HepG2 (cell line): ENCODE measurements around the gene ZFP36L2. TPM values are rescaled to one million over a fixed set of nuclear protein-coding genes. Genes with fewer than 3 reads are reported as not detected.

Experiments
- BORCS8-MEF2B ChIP-seq: sonication (generic); formaldehyde crosslinking; IDR thresholded peaks from 2 replicates; pipeline ENCODE4 v1.8.0; 2022; ENCODE audit warnings: mild to moderate bottlenecking, missing genetic modification reagents
- EHMT2 ChIP-seq: fragments of 200-600 bp; sonication (generic); IDR thresholded peaks from 2 replicates; pipeline ENCODE4 v1.7.0; 2017; ENCODE audit warnings: antibody characterized with exemption, low read depth, low read length, borderline replicate concordance
- GMEB1 ChIP-seq: sonication (generic); formaldehyde crosslinking; IDR thresholded peaks from 2 replicates; pipeline ENCODE4 v1.5.1; 2020; ENCODE audit warnings: missing genetic modification reagents, mild to moderate bottlenecking, borderline replicate concordance
- HMGA1 ChIP-seq: sonication (generic); formaldehyde crosslinking; conservative IDR thresholded peaks from 2 replicates; pipeline ENCODE4 v1.4.0; 2020; ENCODE audit warnings: missing genetic modification reagents
- HNF4A ChIP-seq: sonication (generic); formaldehyde crosslinking; IDR thresholded peaks from 2 replicates; pipeline ENCODE4 v1.4.0; 2020; ENCODE audit warnings: missing genetic modification reagents
- NR0B2 ChIP-seq: sonication (generic); formaldehyde crosslinking; IDR thresholded peaks from 2 replicates; pipeline ENCODE4 v1.4.0; 2020; ENCODE audit warnings: mild to moderate bottlenecking, missing genetic modification reagents
- PAF1 ChIP-seq: IDR thresholded peaks from 2 replicates; pipeline ENCODE4 v1.6.1; 2016; ENCODE audit warnings: missing genetic modification reagents, missing compliant biosample characterization
- REXO4 ChIP-seq: sonication (generic); formaldehyde crosslinking; IDR thresholded peaks from 2 replicates; pipeline ENCODE4 v1.8.0; 2022; ENCODE audit warnings: missing genetic modification reagents, mild to moderate bottlenecking, borderline replicate concordance
- TCF7L2 ChIP-seq: IDR thresholded peaks from 2 replicates; pipeline ENCODE4 v1.6.1; 2011; ENCODE audit warnings: mild to moderate bottlenecking, low read depth, low read length, moderate library complexity
- THAP9 ChIP-seq: sonication (generic); formaldehyde crosslinking; IDR thresholded peaks from 2 replicates; pipeline ENCODE4; 2020; ENCODE audit warnings: missing genetic modification reagents, mild to moderate bottlenecking, borderline replicate concordance
- polyA plus RNA-seq, 8 experiments: library from polyadenylated mRNA; depleted of rRNA in 3 of 8; stranded (reverse) in 7 of 8; unstranded in 1 of 8; fragments of >200 nt; fragmentation: Illumina TruSeq in 4 of 8; extraction: Trizol in 4 of 8; gene quantifications; 2 replicates each; pipeline versions ENCODE4 v1.2.1 to v1.2.3, GENCODE V29; 2011 to 2016; ENCODE audit warnings: low read depth in 4 of 8, missing spikeins in 1 of 8, mixed read lengths in 1 of 8; ENCODE audit not compliant: insufficient read depth in 1 of 8
- total RNA-seq, 5 experiments: library from RNA; depleted of rRNA; stranded (reverse); fragments of >200 nt; fragmentation: Illumina TruSeq; extraction: Trizol; gene quantifications; 2 replicates each; pipeline ENCODE4 v1.2.3, GENCODE V29; 2016; ENCODE audit warnings: low read depth in 1 of 5
- TF ChIP-seq, protein P1 (sequence below): sonication (generic); formaldehyde crosslinking; IDR thresholded peaks from 2 replicates; pipeline ENCODE4 v1.4.0; 2020; ENCODE audit warnings: missing genetic modification reagents, borderline replicate concordance
- TF ChIP-seq, protein P2 (sequence below): sonication (generic); formaldehyde crosslinking; IDR thresholded peaks from 2 replicates; pipeline ENCODE4 v1.8.1; 2022; ENCODE audit warnings: low read depth, mild to moderate bottlenecking, missing genetic modification reagents
- TF ChIP-seq, protein P3 (sequence below): sonication (generic); formaldehyde crosslinking; IDR thresholded peaks from 2 replicates; pipeline ENCODE4 v1.5.0; 2020; ENCODE audit warnings: missing genetic modification reagents
- TF ChIP-seq, protein P4 (sequence below): sonication (generic); formaldehyde crosslinking; IDR thresholded peaks from 2 replicates; pipeline ENCODE4 v1.5.0; 2020; ENCODE audit warnings: missing genetic modification reagents

Gene ZFP36L2
- total and polyA plus RNA-seq, 2 of the 13 experiments (the other 11 are each of a cell fraction or from before 2014, with no cell fraction given): 11.2 to 21.8 TPM

DNA sequence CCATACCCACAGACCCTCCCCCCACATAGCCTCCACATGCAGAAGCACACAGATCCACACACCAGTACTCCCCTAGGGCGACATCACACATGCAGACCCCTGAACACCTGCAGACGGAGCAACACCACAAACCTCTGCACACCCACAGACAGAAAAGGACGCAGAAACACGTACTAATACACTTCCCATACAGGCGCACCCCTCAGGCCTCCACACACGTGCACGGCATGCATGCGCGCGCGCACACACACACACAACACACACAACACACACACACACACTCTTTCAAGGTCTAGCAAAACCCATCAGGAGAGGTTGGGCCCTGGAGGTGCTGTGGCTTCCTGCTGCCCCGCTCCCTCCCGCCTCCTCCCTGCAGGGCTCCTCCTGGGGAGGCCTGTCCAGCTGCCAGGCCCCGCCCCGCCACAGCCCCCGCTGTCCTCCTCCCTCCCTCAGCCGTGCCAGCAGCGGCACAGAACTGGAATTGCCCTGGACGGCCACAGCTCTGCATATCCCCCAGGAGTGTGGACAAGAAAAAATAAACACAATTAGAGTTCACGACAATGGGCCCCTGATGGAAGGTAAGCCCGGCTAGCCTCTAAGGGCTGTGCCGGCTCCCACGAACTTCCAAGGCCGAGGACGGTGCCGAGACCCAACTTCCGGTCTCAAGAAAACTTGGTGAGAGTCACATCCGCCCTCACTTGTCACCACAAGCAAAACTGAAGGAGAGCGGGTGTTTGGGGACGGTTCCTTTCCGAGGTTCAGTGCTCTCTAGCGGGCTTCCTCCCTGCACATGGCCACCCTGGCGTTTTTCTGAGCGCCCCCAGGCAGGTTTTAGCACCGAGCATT, 6.8 kb downstream of the ZFP36L2 start (continued):
- TF ChIP-seq THAP9 (CRISPR knock-in tag) (no peak; the same call in 1 of the 2 replicates), BORCS8-MEF2B (CRISPR knock-in tag) (no peak; the same call in none of the 2 replicates), TCF7L2 (no peak), GMEB1 (CRISPR knock-in tag) (peak; percentile 66), EHMT2 (no peak), HMGA1 (CRISPR knock-in tag) (no peak), REXO4 (CRISPR knock-in tag) (no peak; the same call in 1 of the 2 replicates), HNF4A (CRISPR knock-in tag) (peak; percentile 37), PAF1 (no peak), NR0B2 (CRISPR knock-in tag) (no peak; the same call in 1 of the 2 replicates)
- TF ChIP-seq, protein P1, sequence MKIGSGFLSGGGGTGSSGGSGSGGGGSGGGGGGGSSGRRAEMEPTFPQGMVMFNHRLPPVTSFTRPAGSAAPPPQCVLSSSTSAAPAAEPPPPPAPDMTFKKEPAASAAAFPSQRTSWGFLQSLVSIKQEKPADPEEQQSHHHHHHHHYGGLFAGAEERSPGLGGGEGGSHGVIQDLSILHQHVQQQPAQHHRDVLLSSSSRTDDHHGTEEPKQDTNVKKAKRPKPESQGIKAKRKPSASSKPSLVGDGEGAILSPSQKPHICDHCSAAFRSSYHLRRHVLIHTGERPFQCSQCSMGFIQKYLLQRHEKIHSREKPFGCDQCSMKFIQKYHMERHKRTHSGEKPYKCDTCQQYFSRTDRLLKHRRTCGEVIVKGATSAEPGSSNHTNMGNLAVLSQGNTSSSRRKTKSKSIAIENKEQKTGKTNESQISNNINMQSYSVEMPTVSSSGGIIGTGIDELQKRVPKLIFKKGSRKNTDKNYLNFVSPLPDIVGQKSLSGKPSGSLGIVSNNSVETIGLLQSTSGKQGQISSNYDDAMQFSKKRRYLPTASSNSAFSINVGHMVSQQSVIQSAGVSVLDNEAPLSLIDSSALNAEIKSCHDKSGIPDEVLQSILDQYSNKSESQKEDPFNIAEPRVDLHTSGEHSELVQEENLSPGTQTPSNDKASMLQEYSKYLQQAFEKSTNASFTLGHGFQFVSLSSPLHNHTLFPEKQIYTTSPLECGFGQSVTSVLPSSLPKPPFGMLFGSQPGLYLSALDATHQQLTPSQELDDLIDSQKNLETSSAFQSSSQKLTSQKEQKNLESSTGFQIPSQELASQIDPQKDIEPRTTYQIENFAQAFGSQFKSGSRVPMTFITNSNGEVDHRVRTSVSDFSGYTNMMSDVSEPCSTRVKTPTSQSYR (CRISPR knock-in tag): no peak
- TF ChIP-seq, protein P2, sequence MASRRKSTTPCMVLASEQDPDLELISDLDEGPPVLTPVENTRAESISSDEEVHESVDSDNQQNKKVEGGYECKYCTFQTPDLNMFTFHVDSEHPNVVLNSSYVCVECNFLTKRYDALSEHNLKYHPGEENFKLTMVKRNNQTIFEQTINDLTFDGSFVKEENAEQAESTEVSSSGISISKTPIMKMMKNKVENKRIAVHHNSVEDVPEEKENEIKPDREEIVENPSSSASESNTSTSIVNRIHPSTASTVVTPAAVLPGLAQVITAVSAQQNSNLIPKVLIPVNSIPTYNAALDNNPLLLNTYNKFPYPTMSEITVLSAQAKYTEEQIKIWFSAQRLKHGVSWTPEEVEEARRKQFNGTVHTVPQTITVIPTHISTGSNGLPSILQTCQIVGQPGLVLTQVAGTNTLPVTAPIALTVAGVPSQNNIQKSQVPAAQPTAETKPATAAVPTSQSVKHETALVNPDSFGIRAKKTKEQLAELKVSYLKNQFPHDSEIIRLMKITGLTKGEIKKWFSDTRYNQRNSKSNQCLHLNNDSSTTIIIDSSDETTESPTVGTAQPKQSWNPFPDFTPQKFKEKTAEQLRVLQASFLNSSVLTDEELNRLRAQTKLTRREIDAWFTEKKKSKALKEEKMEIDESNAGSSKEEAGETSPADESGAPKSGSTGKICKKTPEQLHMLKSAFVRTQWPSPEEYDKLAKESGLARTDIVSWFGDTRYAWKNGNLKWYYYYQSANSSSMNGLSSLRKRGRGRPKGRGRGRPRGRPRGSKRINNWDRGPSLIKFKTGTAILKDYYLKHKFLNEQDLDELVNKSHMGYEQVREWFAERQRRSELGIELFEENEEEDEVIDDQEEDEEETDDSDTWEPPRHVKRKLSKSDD (CRISPR knock-in tag): 0 out of 2 replicates have a peak, but pooled peaks have one; percentile 67
- TF ChIP-seq, protein P3, sequence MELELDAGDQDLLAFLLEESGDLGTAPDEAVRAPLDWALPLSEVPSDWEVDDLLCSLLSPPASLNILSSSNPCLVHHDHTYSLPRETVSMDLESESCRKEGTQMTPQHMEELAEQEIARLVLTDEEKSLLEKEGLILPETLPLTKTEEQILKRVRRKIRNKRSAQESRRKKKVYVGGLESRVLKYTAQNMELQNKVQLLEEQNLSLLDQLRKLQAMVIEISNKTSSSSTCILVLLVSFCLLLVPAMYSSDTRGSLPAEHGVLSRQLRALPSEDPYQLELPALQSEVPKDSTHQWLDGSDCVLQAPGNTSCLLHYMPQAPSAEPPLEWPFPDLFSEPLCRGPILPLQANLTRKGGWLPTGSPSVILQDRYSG (CRISPR knock-in tag): no peak
- TF ChIP-seq, protein P4, sequence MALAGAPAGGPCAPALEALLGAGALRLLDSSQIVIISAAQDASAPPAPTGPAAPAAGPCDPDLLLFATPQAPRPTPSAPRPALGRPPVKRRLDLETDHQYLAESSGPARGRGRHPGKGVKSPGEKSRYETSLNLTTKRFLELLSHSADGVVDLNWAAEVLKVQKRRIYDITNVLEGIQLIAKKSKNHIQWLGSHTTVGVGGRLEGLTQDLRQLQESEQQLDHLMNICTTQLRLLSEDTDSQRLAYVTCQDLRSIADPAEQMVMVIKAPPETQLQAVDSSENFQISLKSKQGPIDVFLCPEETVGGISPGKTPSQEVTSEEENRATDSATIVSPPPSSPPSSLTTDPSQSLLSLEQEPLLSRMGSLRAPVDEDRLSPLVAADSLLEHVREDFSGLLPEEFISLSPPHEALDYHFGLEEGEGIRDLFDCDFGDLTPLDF (CRISPR knock-in tag): no peak
